Skeletal muscle cell (primary cell): ENCODE measurements around the gene WDHD1.
A peak's percentile ranks its signal among the peaks of the same experiment; 100 is the strongest.
"Not testable (repeated sequence)": the region's sequence is repeated elsewhere in the genome, so short reads cannot be mapped to it uniquely, and the experiment has no call there.

ENCODE experiments used
- DNase-seq: peaks from one replicate; pipeline ENCODE4 v3.0.0-alpha.2; 2010; ENCODE audit warnings: low read depth
- H3K4me3 ChIP-seq: 2 replicates; pipeline ENCODE4 v1.5.1; 2011; ENCODE audit warnings: low read depth, mild to moderate bottlenecking, control low read depth, low read length, moderate library complexity

WDHD1 gene

DNA sequence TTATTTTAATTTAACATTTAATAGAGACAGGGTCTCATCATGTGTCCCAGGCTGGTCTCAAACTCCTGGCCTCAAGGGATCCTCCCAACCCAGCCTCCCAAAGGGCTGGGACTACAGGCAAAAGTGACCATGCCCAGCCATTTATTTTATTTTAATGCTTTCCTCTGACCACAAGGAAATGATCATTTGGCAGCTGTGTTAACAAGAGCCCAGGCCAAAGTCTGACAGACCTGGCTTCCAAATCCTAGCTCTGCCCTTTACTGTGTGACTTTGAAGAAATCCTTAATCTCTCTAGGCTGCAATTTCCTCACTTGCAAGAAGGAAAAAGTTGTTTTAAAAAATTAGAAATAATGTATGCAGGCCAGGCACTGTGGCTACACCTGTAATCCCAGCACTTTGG, 107.6 kb downstream of the WDHD1 start:
- H3K4me3 ChIP-seq, result no peak overlapping the region
- no peak for DNase-seq

DNA sequence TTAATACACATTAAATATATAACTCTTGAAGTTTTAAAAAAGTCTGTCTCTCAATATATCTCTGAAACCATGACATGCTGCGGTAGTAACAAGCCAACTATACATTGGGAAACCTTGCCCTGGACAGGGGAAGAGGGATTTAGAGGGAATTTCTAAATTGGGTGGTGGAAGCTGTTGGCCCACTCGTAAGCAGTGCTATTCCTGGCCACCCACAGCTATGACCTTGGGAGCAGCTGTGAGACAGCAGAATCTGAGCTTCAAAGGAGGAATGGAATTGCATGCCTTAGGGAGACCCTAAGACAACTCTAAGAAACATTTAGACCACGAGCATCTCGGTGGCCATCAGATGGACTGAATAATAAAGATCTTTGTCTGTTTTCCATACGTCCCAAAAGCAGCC, 108.5 kb downstream of the WDHD1 start:
- no peak for DNase-seq
- H3K4me3 ChIP-seq, result no peak overlapping the region

DNA sequence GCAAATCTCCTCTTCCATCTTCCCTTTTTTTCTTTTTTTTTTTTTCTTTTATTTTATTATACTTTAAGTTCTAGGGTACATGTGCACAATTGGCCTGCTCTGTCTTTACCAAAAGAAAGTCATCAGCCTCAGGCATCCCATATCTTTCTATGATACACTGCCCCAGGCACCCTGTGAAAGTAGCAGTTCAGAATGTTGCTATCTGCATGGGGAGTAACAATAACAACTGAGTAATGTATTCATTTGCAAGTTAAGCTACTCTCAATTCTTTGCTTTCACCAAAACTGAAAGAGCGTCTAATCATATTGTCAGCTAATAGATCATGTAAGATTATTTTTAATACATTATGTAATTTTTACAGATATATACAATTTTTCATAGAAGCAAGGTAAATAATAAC, 110.8 kb downstream of the WDHD1 start:
- H3K4me3 ChIP-seq, result no peak overlapping the region
- DNase-seq, result no peak

DNA sequence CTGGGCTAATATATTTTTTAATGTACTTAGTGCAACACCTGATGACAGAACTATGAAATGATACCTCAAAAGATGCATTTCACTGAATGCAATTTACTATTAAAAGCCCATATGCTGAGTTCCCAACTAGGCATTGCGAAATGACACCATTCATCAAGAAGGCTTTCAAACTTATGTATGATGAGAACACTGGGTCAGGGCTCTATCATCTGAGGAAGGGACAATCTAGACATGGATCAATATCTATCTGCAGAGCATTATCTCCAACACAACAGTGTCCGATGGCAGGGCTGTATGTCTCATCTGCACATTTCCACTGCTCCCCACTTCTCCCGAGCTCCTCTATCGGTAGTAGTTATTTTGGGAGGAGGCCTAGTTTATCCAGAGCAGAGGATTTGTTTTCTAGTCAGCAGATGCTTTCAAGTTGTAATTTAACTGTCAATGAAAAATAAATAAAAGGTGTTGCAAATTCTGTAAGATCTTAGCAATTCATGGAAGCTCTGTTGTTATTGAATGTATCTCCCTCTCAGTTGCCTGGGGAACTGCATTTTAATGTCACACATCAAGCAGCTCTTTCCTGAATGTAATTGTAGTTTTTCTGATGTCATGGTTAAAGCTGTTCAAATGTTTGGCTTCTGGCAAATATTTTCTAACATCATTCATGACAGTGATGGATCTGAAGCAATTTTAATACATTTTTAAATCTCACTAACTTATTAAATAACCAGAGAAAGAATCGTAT, 116.9 kb downstream of the WDHD1 start:
- H3K4me3 ChIP-seq, result no peak overlapping the region
- DNase-seq, result no peak

DNA sequence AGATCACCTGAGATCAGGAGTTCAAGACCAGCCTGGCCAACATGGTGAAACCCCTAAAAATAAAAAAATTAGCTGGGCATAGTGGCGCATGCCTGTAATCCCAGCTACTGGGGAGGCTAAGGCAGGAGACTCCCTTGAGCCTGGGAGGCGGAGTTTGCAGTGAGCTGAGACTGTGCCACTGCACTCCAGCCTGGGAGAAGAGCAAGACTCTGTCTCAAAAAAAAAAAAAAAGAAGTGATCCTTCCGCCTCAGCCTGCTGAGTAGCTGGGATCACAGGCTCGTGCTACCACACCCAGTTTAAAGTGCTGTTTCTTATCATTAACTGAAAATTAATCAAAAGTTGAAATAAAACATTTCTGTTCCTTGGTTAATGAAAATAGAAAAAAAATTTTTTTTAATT, 117.9 kb downstream of the WDHD1 start:
- DNase-seq, H3K4me3 ChIP-seq: not testable (repeated sequence)

DNA sequence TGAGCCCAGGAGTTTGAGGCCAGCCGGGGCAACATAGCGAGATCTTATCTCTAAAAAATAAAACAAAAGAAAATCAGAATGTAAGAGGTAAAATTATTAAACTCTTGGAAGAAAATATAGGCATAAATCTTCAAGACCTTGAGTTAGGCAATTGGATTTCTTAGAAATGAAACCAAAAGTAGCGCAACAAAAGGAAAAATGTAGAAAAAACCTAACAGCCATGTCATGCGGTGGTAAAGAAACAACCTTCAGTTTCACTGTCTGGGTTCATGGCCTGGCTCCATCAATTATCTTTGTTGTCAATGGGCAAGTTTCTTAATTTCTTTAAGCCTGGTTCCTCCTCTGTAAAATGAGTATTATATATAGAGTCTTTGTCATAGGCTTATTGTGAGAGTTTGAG, 118.7 kb downstream of the WDHD1 start:
- no peak for DNase-seq
- no peak overlapping the region for H3K4me3 ChIP-seq

DNA sequence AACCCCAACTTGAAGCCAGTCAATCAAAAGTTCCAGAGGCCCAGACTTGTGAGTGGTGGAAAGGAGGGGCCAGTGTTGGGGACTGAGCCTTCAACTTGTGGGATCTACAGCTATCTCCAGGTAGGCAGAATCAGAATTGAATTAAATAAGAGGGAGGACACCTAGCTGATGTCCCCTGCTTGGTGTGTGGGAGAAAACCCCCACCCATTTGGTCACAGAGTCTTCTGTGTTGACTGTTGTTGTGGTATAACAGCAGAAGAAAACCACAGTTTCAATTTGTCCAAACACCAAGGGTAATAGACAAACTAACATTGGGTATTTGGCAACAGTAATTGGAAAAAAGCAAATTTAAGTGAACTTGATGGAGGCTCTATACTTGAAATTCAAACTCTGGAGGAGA, 120.8 kb downstream of the WDHD1 start:
- no peak overlapping the region for H3K4me3 ChIP-seq
- no peak for DNase-seq

DNA sequence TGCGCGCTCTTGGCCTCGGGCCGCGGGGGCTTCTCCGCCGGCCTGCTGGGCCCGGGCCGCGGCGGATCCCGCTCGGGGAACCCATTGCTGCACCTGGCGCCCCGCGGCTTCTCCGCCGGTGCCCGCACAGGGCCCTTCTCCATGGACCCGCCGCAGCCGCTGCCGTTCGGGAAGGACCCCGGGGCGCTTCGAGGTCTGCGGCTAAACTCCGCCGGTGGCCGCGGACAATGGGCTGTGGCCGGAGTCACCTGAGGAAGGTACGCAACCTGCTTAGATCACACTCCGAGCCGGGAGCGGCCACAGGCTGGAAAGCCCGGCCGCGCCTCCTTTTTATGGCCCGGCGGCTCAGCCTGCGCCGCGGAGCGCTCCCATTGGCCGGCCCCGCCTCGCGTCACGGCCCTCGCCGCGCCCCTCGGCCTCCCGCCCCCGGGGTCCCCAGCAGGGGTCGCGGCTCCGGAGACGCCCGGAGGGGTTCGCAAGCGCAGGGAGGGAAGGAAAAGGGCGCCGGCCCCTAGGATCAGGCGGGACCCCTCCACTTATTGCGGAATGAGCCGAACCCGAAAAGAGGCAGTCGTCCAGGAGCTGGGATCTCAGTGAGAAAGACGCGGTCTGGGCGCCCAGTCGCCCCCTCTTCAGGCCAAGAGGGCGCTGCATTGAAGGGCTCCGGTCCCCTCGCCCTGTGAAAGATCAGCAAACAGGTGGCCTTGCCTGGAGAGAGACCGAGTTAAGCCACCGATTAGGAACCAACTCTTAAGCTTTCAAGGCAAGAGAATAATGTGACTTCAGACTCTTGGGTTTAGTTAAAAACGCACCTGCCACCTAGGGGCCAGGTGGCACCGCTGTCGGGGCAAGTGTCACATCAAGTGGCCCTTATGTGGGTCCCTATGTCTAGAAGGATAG, 124.1 kb downstream of the WDHD1 start, which contains the start of gene GCH1:
TSS of gene GCH1 (minus strand) at position 306 of the 900 bp plus-strand sequence. CDS start at position 143, 163 bp downstream.
- H3K4me3 ChIP-seq, result peak within 1 kb of the TSS; percentile 72
- no peak for DNase-seq

DNA sequence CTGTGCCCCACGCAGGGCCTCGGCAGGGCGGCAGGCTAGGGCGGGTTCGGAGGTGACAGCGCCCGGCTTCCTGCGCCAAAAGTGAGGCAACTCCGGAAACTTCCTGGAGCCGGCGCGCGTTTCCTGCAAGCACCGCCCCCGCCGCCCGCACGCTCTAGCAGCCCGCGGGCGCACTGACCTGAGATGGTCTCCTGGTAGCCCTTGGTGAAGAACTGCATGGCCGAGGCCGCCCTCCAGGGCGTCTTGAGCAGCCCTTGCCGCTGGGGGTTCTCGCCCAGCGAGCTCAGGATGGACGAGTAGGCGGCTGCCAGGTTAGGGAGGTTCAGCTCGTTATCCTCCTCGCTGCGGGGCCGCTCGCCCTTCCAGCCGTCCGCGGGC, 124.8 kb downstream of the WDHD1 start:
- DNase-seq, result no peak
- H3K4me3 ChIP-seq, result peak overlapping the region; percentile 72

DNA sequence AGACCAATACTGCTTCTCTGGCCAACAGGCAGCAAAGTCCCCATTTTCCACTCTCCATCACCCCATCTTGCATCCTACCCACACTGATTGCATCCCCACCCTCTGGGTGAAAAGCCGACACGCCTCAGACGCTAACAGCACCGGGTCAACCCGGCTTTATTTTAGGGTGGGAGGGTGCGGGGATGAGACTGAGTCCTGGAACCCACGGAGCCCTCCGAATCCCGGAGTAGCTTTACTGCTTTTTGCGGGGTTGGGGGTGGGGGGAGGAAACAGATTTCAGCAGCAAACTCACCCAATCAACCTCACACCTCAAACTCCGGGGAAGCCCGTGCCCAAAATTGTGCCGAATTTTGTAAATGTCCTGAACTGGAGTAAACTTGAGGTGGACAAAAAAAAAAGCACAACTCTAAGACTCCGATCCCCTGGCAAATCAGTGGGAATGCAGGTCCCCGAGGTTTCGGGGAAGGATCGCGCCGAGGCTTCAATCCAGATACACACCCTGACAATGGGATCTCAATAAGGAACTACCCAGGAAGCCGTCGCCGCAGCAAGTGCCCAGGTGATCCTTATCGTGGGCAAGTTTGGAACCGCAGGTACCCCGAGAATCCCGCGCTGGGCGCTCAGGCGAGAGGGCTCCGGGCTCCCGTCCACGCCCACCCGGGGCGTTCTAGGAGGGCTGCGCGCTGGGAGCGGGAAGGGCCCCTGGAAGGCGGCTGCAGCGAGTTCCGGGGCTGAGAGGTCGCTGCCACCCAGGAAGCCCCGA, 125.3 kb downstream of the WDHD1 start:
- DNase-seq, result no peak
- peak overlapping the region; percentile 72 for H3K4me3 ChIP-seq

DNA sequence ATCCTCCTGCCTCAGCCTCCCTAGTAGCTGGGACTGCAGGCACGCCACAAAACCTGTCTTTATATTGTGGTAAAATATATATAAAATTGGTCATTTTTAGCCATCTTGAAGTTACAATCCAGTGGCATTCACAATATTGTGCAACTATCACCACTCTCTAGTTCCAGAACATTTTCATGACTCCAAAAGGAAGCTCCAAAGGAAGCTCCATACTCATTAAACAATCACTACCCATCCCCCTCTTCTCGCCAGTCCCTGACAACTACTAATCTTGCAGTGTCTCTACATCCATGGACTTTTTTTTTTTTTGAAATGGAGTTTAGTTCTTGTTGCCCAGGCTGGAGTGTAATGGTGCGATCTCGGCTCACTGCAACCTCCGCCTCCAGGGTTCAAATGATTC, 127.3 kb downstream of the WDHD1 start:
- no peak overlapping the region for H3K4me3 ChIP-seq
- no peak for DNase-seq

DNA sequence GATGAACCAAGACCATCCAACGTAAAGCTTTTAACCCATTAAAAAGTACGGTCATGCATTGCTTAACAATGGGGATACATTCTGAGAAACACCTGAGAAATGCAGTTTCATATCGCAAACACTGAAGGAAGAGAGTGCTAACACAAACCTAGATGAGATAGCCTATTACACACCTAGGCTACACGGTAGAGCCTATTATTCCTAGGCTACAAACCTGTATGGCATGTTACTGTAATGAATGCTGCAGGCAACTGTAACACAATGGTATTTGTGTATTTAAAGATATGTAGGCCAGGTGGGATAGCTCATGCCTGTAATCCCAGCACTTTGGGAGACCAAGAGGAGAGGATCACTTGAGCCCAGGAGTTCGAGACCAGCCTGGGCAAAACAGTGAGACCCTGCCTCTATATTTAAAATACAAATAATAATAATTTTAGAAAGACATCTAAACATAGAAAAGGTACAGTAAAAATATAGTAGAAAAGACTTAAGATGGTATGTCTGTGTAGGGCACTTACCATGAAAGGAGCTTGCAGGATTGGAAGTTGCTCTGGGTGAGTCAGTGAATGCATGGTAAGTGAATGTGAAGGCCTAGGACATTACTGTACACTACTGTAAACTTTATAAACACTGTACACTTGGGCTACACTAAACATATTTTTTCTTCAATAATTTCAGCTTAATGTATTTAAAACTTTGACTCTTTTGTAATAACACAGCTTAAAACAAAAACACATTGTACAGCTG, 128.9 kb downstream of the WDHD1 start:
- not testable (repeated sequence) for DNase-seq

DNA sequence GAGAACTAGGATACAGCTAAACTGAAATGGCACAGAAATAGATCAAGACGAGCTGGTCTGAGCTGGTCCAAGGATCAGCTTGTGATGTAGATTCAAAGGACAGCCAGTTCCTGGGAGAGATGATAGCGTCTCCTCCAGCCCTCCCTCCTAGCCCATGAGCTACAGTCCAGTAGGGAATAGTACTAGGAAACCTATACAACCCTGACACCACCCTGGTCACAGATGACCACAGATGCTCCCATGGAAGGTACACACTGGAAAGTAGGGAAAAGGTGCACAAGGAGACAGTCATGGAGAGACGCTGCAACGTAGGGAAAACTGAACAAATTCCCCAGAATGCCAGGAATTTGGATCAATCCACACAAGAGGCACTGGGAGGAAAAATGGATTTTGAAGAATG, 131.2 kb downstream of the WDHD1 start:
- DNase-seq, result no peak

More for the DNA sequence above, 128.9 kb downstream of the WDHD1 start:
- not testable (repeated sequence) for H3K4me3 ChIP-seq

DNA sequence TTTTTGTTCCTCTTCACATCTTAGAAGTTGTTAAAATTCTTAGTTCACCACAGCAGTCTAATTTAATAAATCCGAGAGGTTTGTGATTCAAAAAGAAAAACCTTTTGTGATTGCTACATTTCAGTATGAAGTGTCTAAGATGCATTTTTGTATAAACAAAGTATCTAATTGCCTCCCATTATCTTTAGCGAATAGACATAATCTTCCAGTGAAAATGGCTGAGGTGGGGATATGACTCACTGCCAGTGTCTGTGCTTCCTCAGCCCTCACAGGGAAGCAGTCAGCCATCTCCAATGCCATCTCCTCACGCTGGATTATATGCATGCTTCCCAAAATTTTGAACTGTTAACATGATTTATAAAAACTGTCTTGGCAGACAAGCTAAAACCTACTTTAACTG, 131.9 kb downstream of the WDHD1 start:
- no peak overlapping the region for H3K4me3 ChIP-seq
- no peak for DNase-seq

More for the DNA sequence above, 131.2 kb downstream of the WDHD1 start:
- no peak overlapping the region for H3K4me3 ChIP-seq

DNA sequence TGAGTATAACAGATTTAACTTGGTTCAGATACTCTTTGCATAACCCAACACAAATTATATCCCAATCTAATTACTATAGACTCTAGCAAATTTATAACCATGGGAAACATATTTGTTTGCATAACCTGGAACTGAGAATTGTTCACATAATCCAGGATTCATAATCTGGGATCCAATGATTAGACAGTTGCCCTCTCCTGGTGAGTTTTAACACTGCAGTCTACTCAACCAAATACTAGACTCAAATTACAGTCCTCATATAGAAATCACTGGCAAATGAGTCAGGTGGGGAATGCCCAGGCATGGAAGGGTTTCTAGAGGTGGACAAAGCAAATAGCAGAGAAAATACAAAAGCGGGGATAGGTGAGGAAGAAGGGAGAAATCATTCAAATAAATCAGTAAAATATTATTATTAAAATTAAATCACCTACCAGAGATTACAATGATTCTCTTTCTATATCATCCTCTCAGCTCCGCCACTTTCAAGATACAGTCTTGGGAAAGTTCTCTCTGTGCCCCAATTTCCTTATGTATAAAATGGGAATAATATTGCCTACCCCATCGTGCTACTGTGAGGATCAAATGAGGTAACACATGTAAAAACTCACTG, 133.6 kb downstream of the WDHD1 start:
- no peak overlapping the region for H3K4me3 ChIP-seq
- no peak for DNase-seq

DNA sequence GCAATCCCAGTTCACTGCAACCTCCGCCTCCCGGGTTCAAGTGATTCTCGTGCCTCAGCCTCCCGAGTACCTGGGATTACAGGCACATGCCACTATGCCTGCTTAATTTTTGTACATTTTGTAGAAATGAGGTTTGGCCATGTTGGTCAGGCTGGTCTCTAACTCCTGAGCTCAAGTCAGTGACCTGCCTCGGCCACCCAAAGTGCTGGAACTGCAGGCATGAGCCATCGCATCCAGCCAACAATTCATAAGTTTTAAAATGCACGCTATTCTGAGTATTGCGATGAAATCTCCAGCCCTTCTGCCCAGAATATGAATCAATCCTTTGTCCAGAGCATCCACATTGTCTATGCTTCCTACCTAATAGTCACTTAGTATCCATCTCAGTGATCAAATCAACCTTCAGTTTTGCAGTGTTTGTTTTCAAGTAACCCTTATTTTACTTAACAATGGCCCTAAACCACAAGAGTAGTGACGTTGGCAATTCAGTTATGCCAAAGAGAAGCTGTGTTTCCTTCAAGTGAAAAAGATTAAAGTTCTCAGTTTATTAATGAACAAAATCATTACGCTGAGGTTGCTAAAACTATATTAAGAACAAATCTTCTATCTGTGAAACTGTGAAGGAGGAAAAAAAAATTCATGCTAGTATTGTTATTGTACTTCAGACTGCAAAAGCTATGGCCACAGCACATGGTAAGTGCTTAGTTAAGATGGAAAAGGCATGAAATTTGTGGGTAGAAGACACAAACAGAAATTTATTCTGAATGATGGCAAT, 135.2 kb downstream of the WDHD1 start:
- H3K4me3 ChIP-seq, result no peak overlapping the region
- DNase-seq, result no peak

DNA sequence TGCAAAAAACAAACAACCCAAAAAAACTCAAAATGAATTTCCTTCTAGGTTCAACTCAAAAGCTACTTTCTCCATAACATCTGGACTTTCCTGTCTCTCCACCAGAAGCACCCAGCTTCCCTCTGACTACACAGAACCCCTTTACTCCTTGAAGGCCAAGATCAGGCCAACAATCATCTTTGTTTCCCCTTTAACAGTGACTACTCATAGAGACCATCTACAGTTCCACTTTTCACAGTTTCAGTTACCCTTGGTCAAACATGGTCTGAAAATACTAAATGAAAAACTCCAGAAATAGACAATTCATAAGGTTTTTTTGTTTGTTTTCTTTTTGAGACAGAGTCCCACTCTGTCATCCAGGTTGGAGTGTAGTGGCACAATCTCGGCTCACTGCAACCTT, 136.1 kb downstream of the WDHD1 start:
- no peak for DNase-seq
- no peak overlapping the region for H3K4me3 ChIP-seq

DNA sequence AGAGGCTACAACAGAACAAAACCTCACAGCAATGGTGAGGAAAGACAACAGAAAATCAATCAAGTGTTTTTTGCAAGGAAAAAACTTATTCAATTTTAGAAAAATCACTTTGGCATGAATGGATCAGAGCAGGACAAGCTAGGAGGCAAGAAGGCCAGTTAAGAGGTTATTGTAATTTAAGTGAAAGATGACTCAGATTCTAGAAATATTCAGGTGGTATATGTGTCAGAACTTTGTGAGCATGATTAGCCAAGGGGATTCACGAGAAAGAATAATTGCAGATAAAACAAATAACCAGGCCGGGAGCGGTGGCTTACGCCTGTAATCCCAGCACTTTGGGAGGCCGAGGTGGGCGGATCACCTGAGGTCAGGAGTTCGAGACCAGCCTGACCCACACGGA, 137.0 kb downstream of the WDHD1 start:
- no peak for DNase-seq
- no peak overlapping the region for H3K4me3 ChIP-seq
